Stimulated activated CD4-positive, alpha-beta T cell treated with anti-CD3 and anti-CD28 coated beads, Interleukin-12 subunit alpha, Interleukin-12 subunit beta, amount 100 ng/mL, for 24 hours (primary cell): ENCODE data around the gene WNK1.

Source experiments
- DNase-seq, 2 experiments: peaks; one replicate each; pipeline ENCODE4 v3.0.0-alpha.2; 2020; ENCODE audit warnings: low read depth in 2 of 2

The WNK1 gene

GRCh38 chr12:863285-863684, 110.9 kb downstream of the WNK1 start:
- no peak for DNase-seq

- no peak for DNase-seq
Observed at GRCh38 chr12:865614-866013, 113.2 kb downstream of the WNK1 start.

- no peak for DNase-seq
Observed at GRCh38 chr12:867905-868304, 115.5 kb downstream of the WNK1 start.

- DNase-seq, result no peak
Observed at GRCh38 chr12:868722-869121, 116.3 kb downstream of the WNK1 start.

- no peak for DNase-seq
Observed at GRCh38 chr12:870378-870777, 118.0 kb downstream of the WNK1 start.

- DNase-seq, result no peak
Observed at GRCh38 chr12:873954-874353, 121.6 kb downstream of the WNK1 start.

GRCh38 chr12:879641-880040, 127.3 kb downstream of the WNK1 start:
- DNase-seq, result no peak

GRCh38 chr12:880656-881055, 128.3 kb downstream of the WNK1 start:
- DNase-seq, result no peak

- no peak for DNase-seq
Observed at GRCh38 chr12:884746-885414, 132.5 kb downstream of the WNK1 start.

GRCh38 chr12:885701-886100, 133.3 kb downstream of the WNK1 start:
- DNase-seq, result no peak

- no peak for DNase-seq
Observed at GRCh38 chr12:886206-886605, 133.8 kb downstream of the WNK1 start.

- no peak for DNase-seq
Observed at GRCh38 chr12:894226-894625, 141.8 kb downstream of the WNK1 start.

GRCh38 chr12:896031-896430, 143.7 kb downstream of the WNK1 start:
- DNase-seq, result no peak

GRCh38 chr12:897386-897785, 145.0 kb downstream of the WNK1 start:
- no peak for DNase-seq

GRCh38 chr12:902581-902980, 150.2 kb downstream of the WNK1 start:
- DNase-seq, result no peak

GRCh38 chr12:903055-903454, 150.7 kb downstream of the WNK1 start:
- no peak for DNase-seq

GRCh38 chr12:904010-904414, 151.6 kb downstream of the WNK1 start:
- no peak for DNase-seq

- DNase-seq, result no peak
Observed at GRCh38 chr12:905261-906031, 153.1 kb downstream of the WNK1 start.

GRCh38 chr12:906062-906585, 153.7 kb downstream of the WNK1 start:
- DNase-seq, result no peak

GRCh38 chr12:907413-908185, 155.2 kb downstream of the WNK1 start:
- DNase-seq, result no peak

- DNase-seq, result no peak
Observed at GRCh38 chr12:909861-910260, 157.5 kb downstream of the WNK1 start.

GRCh38 chr12:910416-910815, 158.0 kb downstream of the WNK1 start:
- DNase-seq, result no peak
